GM12878 (cell line): ENCODE results near the gene RAPGEF3. TPM values are rescaled to one million over a fixed set of nuclear protein-coding genes. Genes with fewer than 3 reads are reported as not detected.

Experiments used
- CHD2 ChIP-seq: IDR thresholded peaks from 2 replicates; pipeline ENCODE4 v1.6.1; 2011; ENCODE audit warnings: low read depth, low read length, improper control_type of control experiment, borderline replicate concordance
- CHD4 ChIP-seq: fragments of 200-600 bp; sonication (generic); IDR thresholded peaks from 2 replicates; pipeline ENCODE4 v1.6.1; 2016; ENCODE audit warnings: mild to moderate bottlenecking
- EGR1 ChIP-seq, 2 experiments: IDR thresholded peaks; 1 replicate in 1 of 2; 2 replicates in 1 of 2; pipeline ENCODE4 v1.6.1; 2011 to 2012; ENCODE audit warnings: low read depth in 2 of 2, low read length in 2 of 2, borderline replicate concordance in 1 of 2, mild to moderate bottlenecking in 1 of 2, moderate library complexity in 1 of 2
- GABPA ChIP-seq: IDR thresholded peaks from 2 replicates; pipeline ENCODE4 v1.6.1; 2014; ENCODE audit warnings: antibody characterized with exemption, low read depth, mild to moderate bottlenecking, inconsistent platforms
- IKZF2 ChIP-seq, 2 experiments: fragments of 450-650 bp; IDR thresholded peaks; 2 replicates each; pipeline ENCODE4 v1.6.1; 2017; ENCODE audit warnings: mild to moderate bottlenecking in 2 of 2, moderate library complexity in 2 of 2
- MTA2 ChIP-seq: fragments of 450-650 bp; IDR thresholded peaks from 2 replicates; pipeline ENCODE4 v1.6.1; 2016; ENCODE audit warnings: low read depth, mild to moderate bottlenecking, moderate library complexity
- NFYB ChIP-seq: IDR thresholded peaks from 2 replicates; pipeline ENCODE4 v1.6.1; 2011; ENCODE audit warnings: low read depth, mild to moderate bottlenecking, low read length, improper control_type of control experiment, moderate library complexity; ENCODE audit not compliant: insufficient read depth
- RB1 ChIP-seq: fragments of 450-650 bp; formaldehyde crosslinking; IDR thresholded peaks from 2 replicates; pipeline ENCODE4 v1.6.1; 2017; ENCODE audit warnings: mild to moderate bottlenecking, borderline replicate concordance
- RBBP5 ChIP-seq: fragments of 200-600 bp; sonication (generic); conservative IDR thresholded peaks from 2 replicates; pipeline ENCODE4 v1.6.1; 2016
- SKIL ChIP-seq: fragments of 450-650 bp; IDR thresholded peaks from 2 replicates; pipeline ENCODE4 v1.6.1; 2017; ENCODE audit warnings: mild to moderate bottlenecking, low read depth, inconsistent platforms; ENCODE audit not compliant: poor library complexity, severe bottlenecking
- SP1 ChIP-seq: IDR thresholded peaks from one replicate; pipeline ENCODE4 v1.6.1; 2011; ENCODE audit warnings: low read depth, low read length
- SRF ChIP-seq, 2 experiments: IDR thresholded peaks; 2 replicates each; pipeline ENCODE4 v1.6.1; 2011; ENCODE audit warnings: low read depth in 2 of 2, low read length in 2 of 2, mild to moderate bottlenecking in 1 of 2, moderate library complexity in 1 of 2
- SUZ12 ChIP-seq: fragments of 200-600 bp; sonication (generic); IDR thresholded peaks from one replicate; pipeline ENCODE4 v1.6.1; 2018; ENCODE audit warnings: antibody characterized with exemption, mild to moderate bottlenecking; ENCODE audit not compliant: unreplicated experiment
- polyA plus RNA-seq, 11 experiments: library from polyadenylated mRNA; depleted of rRNA in 4 of 11; unstranded in 6 of 11; stranded (reverse) in 5 of 11; fragments of >200 nt; fragmentation: Nextera tagmentation in 4 of 11; fragmentation: Illumina TruSeq in 1 of 11; extraction: Ambion mirVana in 4 of 11; extraction: Trizol in 1 of 11; gene quantifications; 1 replicate in 1 of 11; 2 replicates in 10 of 11; pipeline versions ENCODE4 v1.2.1 to v1.2.3, GENCODE V29; 2011 to 2016; ENCODE audit warnings: inconsistent platforms in 2 of 11, missing spikeins in 2 of 11, low read depth in 1 of 11
- total RNA-seq, 4 experiments: library from RNA; depleted of rRNA in 3 of 4; stranded (reverse); fragments of >200 nt in 3 of 4; fragmentation: Illumina TruSeq in 1 of 4; extraction: Trizol in 1 of 4; gene quantifications; 2 replicates each; pipeline versions ENCODE4 v1.2.1 to v1.2.3, GENCODE V29; 2013 to 2021

RAPGEF3 gene
- total and polyA plus RNA-seq, 10 of the 15 experiments (the other 5 are each of a cell fraction or from before 2014, with no cell fraction given) = 0.02 to 0.92 (median 0.31) TPM; not detected in 2

- TF ChIP-seq SP1 (no peak), GABPA (no peak), SRF (IDR thresholded peaks at IDR 0.05; ENCODE audit: low read depth in 2 of 2, low read length in 2 of 2) (no peak), CHD4 (no peak), IKZF2 (IDR thresholded peaks at IDR 0.05) (no peak), RB1 (no peak), CHD2 (no peak), RBBP5 (no peak), SUZ12 (no peak), NFYB (no peak), MTA2 (no peak), SKIL (no peak), EGR1 (IDR thresholded peaks at IDR 0.05; ENCODE audit: borderline replicate concordance in 1 of 2, low read depth in 2 of 2, low read length in 2 of 2) (no peak)
These were observed 26.2 kb downstream of the RAPGEF3 start (continued) for GRCh38 chr12:47732504-47732903.
